HG03159 (cell line): ENCODE measurements around the gene PRR18.
"Not testable (repeated sequence)": the region's sequence is repeated elsewhere in the genome, so short reads cannot be mapped to it uniquely, and the experiment has no call there.

Experiments
- ATAC-seq: cut with Tn5 transposase; IDR thresholded peaks from one replicate; pipeline ENCODE4 v1.9.1; 2021; ENCODE audit warnings: mild to moderate bottlenecking, moderate library complexity; ENCODE audit not compliant: unreplicated experiment

The PRR18 gene, protein sequence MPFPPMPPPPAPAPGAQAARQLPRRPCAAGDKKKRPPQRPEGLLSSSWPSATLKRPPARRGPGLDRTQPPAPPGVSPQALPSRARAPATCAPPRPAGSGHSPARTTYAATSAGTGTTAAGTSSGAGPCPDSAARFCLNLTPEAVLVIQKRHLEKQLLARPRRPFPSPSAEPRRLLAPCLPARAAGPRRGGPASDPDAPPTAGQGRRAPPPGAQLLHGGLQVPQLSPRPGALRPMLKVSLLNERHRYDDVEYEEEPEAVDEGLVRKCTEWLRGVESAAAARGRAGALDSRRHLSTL

GRCh38 chr6:166308033-166308768 lies at the start of gene PRR18:
PRR18 (minus strand) TSS chr6:166308392; CDS start chr6:166308142, 250 bp downstream.
- ATAC-seq: peak; percentile 42

DNA sequence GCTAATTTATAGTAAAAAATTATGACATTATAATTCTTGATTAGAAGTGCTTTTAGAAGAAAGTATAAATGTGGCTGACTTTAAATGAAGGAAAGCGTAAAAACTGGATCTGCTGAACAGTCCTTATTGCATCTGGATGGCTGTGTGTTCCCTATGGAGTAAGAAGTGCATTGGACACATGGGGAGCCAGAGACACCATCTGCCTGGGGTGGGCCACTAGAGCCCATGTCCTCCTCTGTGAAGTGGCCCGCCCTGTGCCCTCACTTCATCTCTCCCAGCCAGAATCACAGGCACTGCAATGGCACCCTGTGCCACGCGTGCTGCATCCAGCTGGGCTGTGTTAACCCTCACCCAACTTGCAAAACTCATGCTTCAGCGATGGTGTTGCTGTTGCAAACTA lies 47.4 kb upstream of the PRR18 start:
- no peak for ATAC-seq

DNA sequence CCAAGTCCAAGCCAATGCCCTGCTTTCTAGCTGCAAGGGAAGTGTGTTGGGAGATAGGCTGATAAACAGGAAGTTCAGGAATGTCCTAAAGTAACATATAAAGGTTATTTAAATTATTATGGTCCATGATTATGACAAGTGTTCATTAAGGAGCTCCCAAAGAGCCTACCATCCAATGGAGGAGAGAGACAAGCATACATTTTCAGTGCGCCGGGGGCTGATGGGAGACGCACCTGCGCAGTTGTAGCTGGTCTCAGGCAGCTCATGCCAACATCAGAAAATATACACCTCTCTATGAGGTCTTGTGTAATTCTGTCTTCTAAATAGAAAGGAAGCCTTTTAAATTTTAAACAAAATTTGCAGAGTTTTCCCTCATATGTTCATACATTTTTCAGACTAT lies 46.8 kb upstream of the PRR18 start:
- no peak for ATAC-seq

DNA sequence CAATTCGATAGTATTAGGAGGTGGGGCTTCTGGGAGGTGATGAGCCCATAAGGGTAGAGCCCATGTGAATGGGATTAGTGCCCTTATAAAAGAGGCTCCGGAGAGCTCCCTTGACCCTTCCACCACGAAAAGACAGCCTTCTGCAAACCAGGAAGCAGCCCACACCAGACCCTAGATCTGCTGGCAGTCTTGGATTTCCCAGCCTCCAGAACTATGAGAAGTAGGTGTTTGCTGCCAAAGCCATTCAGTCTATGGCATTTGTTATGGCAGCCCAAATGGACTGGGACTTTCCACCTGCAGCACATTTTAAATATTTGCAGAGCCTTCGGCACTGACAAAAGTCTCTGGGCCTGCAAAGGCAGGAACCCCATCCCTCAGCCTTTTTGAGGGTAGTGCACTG lies 46.0 kb upstream of the PRR18 start:
- ATAC-seq: no peak

GRCh38 chr6:166353507-166353906 lies 45.3 kb upstream of the PRR18 start:
- ATAC-seq: no peak

DNA sequence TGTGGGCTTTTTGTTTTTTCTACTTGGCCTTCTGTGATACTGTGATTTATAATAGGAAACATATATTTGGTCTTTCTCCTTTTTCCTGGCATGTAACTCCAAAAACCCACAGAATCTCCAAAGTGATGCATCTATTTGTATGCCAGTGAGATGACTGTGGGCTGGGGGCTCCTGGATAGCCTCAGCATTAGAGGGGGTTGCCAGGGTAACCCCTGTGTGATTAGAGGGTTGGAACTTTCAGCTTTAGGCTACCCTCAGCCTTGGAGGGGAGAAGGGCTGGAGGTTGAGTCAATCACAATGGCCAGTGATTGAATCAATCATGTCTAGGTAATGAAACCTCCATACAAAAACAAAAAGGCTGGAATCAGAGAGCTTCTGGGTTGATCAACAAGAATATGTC lies 44.7 kb upstream of the PRR18 start:
- no peak for ATAC-seq

- peak; percentile 98 for ATAC-seq
Measured at GRCh38 chr6:166351715-166352285, 43.6 kb upstream of the PRR18 start.

- no peak for ATAC-seq
Measured at GRCh38 chr6:166348305-166348949, 40.2 kb upstream of the PRR18 start.

DNA sequence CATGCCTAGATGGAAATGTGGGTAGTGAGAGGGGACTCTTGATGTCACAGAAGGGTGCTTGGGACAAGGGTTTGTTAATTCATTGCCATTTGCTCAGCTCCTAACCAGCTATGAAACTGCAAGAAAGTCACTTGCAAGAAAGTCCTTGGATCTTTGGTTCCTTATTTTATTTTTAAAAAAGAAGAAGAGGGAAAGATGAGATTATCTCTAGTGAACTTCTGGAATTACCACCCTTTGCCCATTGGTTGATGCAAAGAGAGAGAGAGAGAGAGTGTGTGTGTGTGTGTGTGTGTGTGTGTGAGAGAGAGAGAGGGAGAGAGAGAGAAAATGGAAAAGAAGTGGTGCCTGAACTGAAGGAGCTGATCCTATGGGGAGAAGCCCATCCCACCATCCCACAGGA lies 38.8 kb upstream of the PRR18 start:
- no peak for ATAC-seq

DNA sequence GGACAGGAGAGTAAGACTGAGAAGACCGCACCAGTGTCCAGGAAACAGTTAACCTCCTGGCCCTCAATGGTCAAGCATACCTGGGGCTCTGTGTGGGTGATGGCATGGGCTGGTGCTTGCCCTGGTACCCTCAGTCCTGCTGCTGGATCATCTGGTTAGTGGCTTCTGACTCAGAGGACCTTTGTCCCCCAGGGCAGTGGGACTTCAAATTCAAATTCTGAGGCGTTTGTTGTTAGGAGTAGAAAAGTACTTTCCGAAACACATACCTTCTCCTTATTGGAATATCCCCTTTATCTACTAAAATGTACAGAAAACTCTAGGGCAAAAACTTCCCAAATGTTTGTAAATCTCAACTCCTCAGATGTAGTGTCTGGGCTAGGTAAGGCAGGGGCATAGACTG lies 38.3 kb upstream of the PRR18 start:
- ATAC-seq: no peak

DNA sequence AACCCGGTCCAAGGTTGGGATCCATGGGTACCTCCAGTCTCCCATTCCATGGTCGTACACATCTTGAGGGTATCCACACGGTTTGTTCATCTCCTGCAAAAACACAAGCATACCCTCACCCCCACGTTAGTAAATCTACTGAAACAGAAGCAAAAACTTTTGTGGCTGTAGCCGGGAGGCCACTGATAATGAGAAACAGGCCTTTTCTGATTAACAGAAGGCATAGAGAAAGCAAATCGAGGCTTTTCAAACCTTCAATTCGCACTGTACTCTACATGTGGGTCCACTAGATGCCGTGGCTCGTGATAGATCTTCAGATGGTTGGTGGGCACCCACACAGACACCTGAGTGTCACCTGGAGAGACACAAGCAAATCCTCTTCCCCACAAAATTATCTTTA lies 37.5 kb upstream of the PRR18 start:
- ATAC-seq: not testable (repeated sequence)

DNA sequence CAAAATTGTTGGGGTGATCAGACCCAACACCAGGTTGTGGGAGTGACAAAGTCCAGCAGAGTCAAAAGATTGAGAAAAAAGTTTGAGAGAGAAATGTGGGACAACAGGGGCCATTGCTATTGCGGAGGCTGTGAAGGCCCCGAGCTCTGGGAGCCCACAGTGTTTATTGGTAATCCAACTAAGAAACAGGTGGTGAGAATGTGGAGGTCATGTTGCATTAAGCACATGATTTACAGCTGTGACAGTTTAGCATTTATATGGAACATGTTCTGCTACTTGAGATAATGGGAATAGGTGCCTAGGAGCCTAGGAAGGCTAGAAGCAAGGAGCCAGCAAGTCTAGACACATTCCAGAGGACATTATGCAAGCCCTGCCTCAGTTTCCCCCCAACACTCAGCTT lies 36.7 kb upstream of the PRR18 start:
- ATAC-seq: not testable (repeated sequence)

DNA sequence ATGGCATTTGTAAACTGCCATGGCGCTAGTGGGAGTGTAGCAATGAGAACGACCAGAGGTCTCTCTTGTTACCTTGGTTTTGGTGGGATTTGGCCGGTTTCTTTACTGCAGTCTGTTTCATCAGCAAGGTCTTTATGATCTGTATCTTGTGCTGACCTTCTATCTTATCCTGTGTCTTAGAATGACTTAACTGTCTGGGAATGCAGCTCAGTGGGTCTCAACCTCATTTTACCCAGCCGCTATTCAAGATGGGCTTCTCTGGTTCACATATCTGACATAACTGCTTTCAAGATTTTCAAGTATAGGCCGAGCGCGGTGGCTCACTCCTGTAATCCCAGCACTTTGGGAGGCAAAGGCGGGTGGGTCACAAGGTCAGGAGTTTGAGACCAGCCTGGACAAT lies 36.0 kb upstream of the PRR18 start:
- ATAC-seq: no peak

DNA sequence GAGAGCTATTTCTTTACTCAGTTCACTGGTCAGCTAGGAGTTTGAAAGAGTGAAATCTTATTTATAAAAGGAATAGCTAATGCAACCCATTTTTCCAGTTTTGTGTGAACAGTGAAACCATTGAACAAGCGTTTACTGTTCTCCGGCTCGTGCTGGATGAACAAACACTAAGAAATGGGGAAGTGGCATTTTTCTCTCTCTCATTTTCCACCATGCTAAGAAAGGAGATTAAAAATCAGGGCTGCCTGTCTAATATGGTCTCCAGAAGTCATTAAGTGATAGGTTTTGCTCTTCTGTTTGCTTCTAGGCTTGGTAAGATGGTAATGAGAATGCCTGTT lies 34.9 kb upstream of the PRR18 start:
- ATAC-seq: peak; percentile 36

DNA sequence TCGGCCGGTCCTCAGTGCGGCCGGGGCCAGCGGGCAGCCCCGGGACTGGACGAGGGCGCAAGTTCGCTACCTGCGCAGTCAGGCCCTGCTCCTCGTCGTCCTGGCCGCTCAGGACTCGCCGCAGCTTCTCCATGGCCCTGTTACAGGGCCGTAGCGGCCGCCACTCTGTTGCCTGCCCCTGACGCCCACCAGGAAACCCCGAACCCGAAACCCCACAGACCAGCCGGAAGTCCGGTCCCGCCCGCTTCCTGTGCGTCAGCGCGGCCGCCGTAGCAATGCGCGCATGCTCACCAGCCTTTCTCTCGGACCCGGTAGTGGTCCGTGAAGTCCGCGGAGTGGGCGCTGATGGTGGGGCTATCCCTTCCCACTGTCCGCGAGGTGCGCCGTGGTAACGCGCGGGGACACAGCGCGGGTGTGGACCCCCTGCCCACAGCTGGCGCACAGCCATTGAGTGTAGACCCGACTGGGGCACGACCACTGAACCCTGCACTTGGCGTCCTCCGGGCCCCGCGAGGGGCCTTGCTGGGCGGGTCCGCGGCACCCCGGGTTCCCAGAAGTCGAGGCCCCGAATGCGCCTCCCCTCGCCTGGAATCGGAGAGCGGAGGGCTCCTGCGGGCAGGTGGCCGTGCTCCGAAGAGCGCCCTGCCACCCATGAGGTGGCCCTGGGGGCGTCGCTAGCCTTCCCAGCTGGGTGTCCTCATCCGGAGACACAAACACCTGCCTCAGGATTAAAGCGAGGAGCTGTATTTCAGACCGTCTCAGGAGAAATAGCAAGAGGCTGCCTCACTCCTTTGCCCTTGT lies 34.4 kb upstream of the PRR18 start, which contains the start of gene SFT2D1:
SFT2D1 (minus strand) TSS at position 197 of the 801 bp plus-strand sequence; CDS start at position 133, 64 bp downstream.
- peak; percentile 93 for ATAC-seq

GRCh38 chr6:166341977-166342348 lies 33.8 kb upstream of the PRR18 start:
- ATAC-seq: no peak

DNA sequence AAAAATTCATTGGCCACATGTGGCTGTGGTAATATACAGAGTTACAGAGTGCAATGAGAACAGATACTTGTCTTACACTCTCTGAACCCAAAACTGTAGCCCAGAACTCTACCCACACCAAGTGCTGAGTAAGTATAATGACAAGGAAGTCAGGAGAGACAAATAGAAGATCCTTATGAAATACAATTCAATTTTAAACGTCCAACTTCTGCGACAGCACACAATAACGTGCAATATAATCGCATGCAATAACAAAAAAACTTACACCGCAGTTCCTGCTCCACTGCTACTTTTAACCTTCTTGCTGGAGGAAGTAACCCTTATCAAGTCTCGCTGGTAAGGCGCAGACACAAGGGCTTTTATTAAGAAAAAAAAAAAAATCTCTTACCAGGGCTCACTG lies 33.3 kb upstream of the PRR18 start:
- ATAC-seq: no peak

GRCh38 chr6:166338854-166339253 lies 30.7 kb upstream of the PRR18 start:
- ATAC-seq: no peak

- ATAC-seq: no peak
Measured at GRCh38 chr6:166336847-166337246, 28.7 kb upstream of the PRR18 start.

GRCh38 chr6:166335378-166336302 lies 27.4 kb upstream of the PRR18 start:
- peak; percentile 41 for ATAC-seq
